K562 (cell line): ENCODE measurements around the gene NME2. TPM values are rescaled to one million over a fixed set of nuclear protein-coding genes. Genes with fewer than 3 reads are reported as not detected.
A peak's percentile ranks its signal among the peaks of the same experiment; 100 is the strongest.

ENCODE experiments used
- BRD9 ChIP-seq: fragments of 450-650 bp; IDR thresholded peaks from 2 replicates; pipeline ENCODE4 v1.6.1; 2018; ENCODE audit warnings: low read depth; ENCODE audit not compliant: partially characterized antibody
- CHD1 ChIP-seq: fragments of 200-600 bp; sonication (generic); IDR thresholded peaks from one replicate; pipeline ENCODE4 v1.6.1; 2012; ENCODE audit warnings: mild to moderate bottlenecking, moderate library complexity, low read length, inconsistent platforms
- CREB1 ChIP-seq, 2 experiments: sonication (generic) in 1 of 2; formaldehyde crosslinking in 1 of 2; IDR thresholded peaks; 2 replicates each; pipeline versions ENCODE4 v1.6.1 to v1.8.0; 2012 to 2022; ENCODE audit warnings: inconsistent platforms in 1 of 2, mild to moderate bottlenecking in 1 of 2, missing genetic modification reagents in 1 of 2, moderate library complexity in 1 of 2
- CREB3L1 ChIP-seq: fragments of 450-650 bp; IDR thresholded peaks from 2 replicates; pipeline ENCODE4 v1.6.1; 2014; ENCODE audit warnings: low read depth, mild to moderate bottlenecking, moderate library complexity, borderline replicate concordance
- ETS1 ChIP-seq: conservative IDR thresholded peaks from 2 replicates; pipeline ENCODE4 v1.6.1; 2011; ENCODE audit warnings: low read depth, mild to moderate bottlenecking, low read length; ENCODE audit not compliant: control insufficient read depth
- GABPA ChIP-seq: fragments of 200-800 bp; sonication (Bioruptor generic); conservative IDR thresholded peaks from 2 replicates; pipeline ENCODE4 v1.6.1; 2016; ENCODE audit warnings: low read depth, missing genetic modification characterization, missing compliant biosample characterization
- MAFK ChIP-seq: IDR thresholded peaks from 2 replicates; pipeline ENCODE4 v1.6.1; 2011; ENCODE audit warnings: low read length, improper control_type of control experiment
- MECOM ChIP-seq: fragments of 250-450 bp; sonication (Bioruptor Pico); IDR thresholded peaks from 2 replicates; pipeline ENCODE4 v1.8.0; 2022; ENCODE audit warnings: inconsistent platforms
- OTX1 ChIP-seq: fragments of 450-650 bp; formaldehyde crosslinking; IDR thresholded peaks from 2 replicates; pipeline ENCODE4 v1.4.0; 2022; ENCODE audit warnings: mild to moderate bottlenecking
- RHOXF2B ChIP-seq: fragments of 250-450 bp; sonication (Bioruptor Pico); conservative IDR thresholded peaks from 2 replicates; pipeline ENCODE4 v1.5.1; 2021
- SAP30 ChIP-seq: fragments of 200-600 bp; sonication (generic); IDR thresholded peaks from 2 replicates; pipeline ENCODE4 v1.6.1; 2012; ENCODE audit warnings: borderline replicate concordance, low read depth, mild to moderate bottlenecking, moderate library complexity, low read length, control low read depth, inconsistent platforms; ENCODE audit not compliant: insufficient read depth, poor library complexity, severe bottlenecking
- SIN3A ChIP-seq, 2 experiments: fragments of 150-350 bp in 1 of 2; IDR thresholded peaks; 2 replicates each; pipeline ENCODE4 v1.6.1; 2011 to 2016; ENCODE audit warnings: borderline replicate concordance in 2 of 2, low read depth in 2 of 2, low read length in 2 of 2, mild to moderate bottlenecking in 2 of 2, moderate library complexity in 2 of 2; ENCODE audit not compliant: control insufficient read depth in 1 of 2
- SIN3B ChIP-seq: fragments of 450-650 bp; IDR thresholded peaks from 2 replicates; pipeline ENCODE4 v1.6.1; 2017; ENCODE audit warnings: low read depth, mild to moderate bottlenecking, moderate library complexity
- SMARCC2 ChIP-seq: fragments of 450-650 bp; IDR thresholded peaks from 2 replicates; pipeline ENCODE4 v1.6.1; 2017; ENCODE audit warnings: antibody characterized with exemption, moderate library complexity, mild to moderate bottlenecking, low read depth
- SNIP1 ChIP-seq: fragments of 450-650 bp; IDR thresholded peaks from 2 replicates; pipeline ENCODE4 v1.7.1; 2017; ENCODE audit warnings: low read depth, mild to moderate bottlenecking
- TEAD1 ChIP-seq, 2 experiments: fragments of 450-650 bp in 1 of 2; sonication (generic) in 1 of 2; formaldehyde crosslinking; IDR thresholded peaks; 2 replicates each; pipeline versions ENCODE4 v1.4.0 to v1.8.0; 2020 to 2022; ENCODE audit warnings: mild to moderate bottlenecking in 2 of 2, missing genetic modification reagents in 1 of 2
- TFAM ChIP-seq: fragments of 250-450 bp; sonication (Bioruptor Pico); conservative IDR thresholded peaks from 2 replicates; pipeline ENCODE4 v1.5.0; 2021; ENCODE audit warnings: mild to moderate bottlenecking, moderate library complexity
- THRAP3 ChIP-seq: fragments of 450-650 bp; IDR thresholded peaks from 2 replicates; pipeline ENCODE4 v1.6.1; 2016; ENCODE audit warnings: mild to moderate bottlenecking, inconsistent platforms, borderline replicate concordance
- ZNF436 ChIP-seq: fragments of 250-450, 450-650 bp; sonication (Bioruptor Pico); formaldehyde crosslinking; IDR thresholded peaks from 2 replicates; pipeline ENCODE4 v1.7.0; 2020; ENCODE audit warnings: mild to moderate bottlenecking
- polyA plus RNA-seq, 8 experiments: library from polyadenylated mRNA; depleted of rRNA in 4 of 8; stranded (reverse) in 5 of 8; unstranded in 3 of 8; fragments of >200 nt; fragmentation: Nextera tagmentation in 2 of 8; fragmentation: Illumina TruSeq in 1 of 8; extraction: Ambion mirVana in 2 of 8; extraction: Trizol in 1 of 8; gene quantifications; 2 replicates each; pipeline versions ENCODE4 v1.2.1 to v1.2.3, GENCODE V29; 2011 to 2014; ENCODE audit warnings: inconsistent platforms in 1 of 8, missing spikeins in 1 of 8
- total RNA-seq, 7 experiments: library from RNA; depleted of rRNA in 6 of 7; stranded (reverse); fragments of >200 nt in 6 of 7; fragmentation: Illumina TruSeq in 2 of 7; extraction: Trizol in 2 of 7; gene quantifications; 2 replicates each; pipeline versions ENCODE4 v1.2.1 to v1.2.3, GENCODE V29; 2011 to 2021; ENCODE audit warnings: low replicate concordance in 1 of 7
- TF ChIP-seq, protein P1 (sequence below), 2 experiments: fragments of 200-800 bp in 1 of 2; sonication (Bioruptor generic) in 1 of 2; sonication (generic) in 1 of 2; formaldehyde crosslinking in 1 of 2; IDR thresholded peaks in 1 of 2; conservative IDR thresholded peaks in 1 of 2; 2 replicates each; pipeline versions ENCODE4 v1.5.0 to v1.6.1; 2016 to 2020; ENCODE audit warnings: missing compliant biosample characterization in 1 of 2, missing genetic modification characterization in 1 of 2, missing genetic modification reagents in 1 of 2

NME2 gene
- total and polyA plus RNA-seq, 9 of the 15 experiments (the other 6 are each of a cell fraction or from before 2014, with no cell fraction given), result 684 to 1,202 (median 924) TPM

DNA sequence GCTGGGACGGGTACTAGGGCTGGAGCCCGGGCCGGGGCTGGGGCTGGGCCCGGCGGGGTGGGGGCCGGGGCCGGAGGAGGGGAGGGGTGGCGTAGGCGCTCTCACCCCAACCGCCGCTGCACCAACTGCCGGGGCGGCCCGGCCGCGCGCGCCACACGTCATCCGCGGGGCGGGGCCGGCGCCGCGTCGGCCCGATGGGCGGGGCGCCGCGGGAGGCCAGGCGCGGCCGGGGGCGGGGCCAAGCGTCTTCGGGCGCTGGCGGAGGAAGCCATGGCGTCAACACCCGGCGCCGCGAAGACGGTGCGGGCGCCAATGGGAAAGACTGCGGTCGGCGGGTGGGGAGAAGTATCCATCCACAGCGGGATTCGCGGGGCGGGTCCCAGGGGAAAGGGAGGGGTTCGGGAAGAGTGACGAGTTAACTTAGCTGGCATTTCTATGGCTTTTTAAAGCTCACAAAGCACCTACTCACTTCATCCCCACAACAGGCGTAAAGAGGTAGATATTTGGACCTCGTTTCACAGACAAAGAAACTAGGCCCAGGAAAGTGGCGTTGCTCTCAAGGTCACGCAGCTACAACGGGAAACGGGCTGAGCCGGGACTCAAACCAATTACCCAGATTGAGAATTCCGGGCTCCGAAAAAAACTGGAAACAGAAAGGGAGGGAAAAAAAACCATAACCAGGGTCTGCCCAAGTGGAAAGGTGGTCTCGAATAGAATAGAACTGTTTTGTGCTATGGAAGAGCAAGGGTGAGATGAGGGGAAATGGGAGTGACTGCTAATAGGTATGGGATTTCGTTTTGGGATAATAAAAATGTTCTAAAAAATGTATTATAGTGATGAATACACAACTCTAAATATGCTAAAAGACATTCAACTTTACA lies 45.2 kb upstream of the NME2 start, which contains the start of gene SPAG9 (continued):
- TF ChIP-seq CREB3L1 (no peak), SMARCC2 (no peak), SIN3A (IDR thresholded peaks at IDR 0.05; ENCODE audit: borderline replicate concordance in 2 of 2, control insufficient read depth in 1 of 2, low read depth in 2 of 2, low read length in 2 of 2) (peak; percentile 18 to 31; a peak in 1 of 4 replicates), RHOXF2B (CRISPR knock-in tag) (no peak), SIN3B (0 out of 2 replicates have a peak, but pooled peaks have one; percentile 41), OTX1 (CRISPR knock-in tag) (peak; percentile 55; the same call in 1 of the 2 replicates), MECOM (CRISPR knock-in tag) (no peak), SNIP1 (peak; percentile 40; the same call in 1 of the 2 replicates), TFAM (no peak), CREB1 (IDR thresholded peaks at IDR 0.05) (peak; percentile 96), CREB1 (CRISPR knock-in tag; IDR thresholded peaks at IDR 0.05) (peak; percentile 87), CHD1 (peak; percentile 84), GABPA (tag) (peak; percentile 50; the same call in 1 of the 2 replicates), SAP30 (peak; percentile 35), TEAD1 (CRISPR knock-in tag; IDR thresholded peaks at IDR 0.05) (no peak), ETS1 (peak; percentile 62; the same call in 1 of the 2 replicates), THRAP3 (peak; percentile 66; the same call in 1 of the 2 replicates), ZNF436 (CRISPR knock-in tag) (no peak), MAFK (peak; percentile 18; the same call in 1 of the 2 replicates), BRD9 (peak; percentile 90)
- TF ChIP-seq, protein P1, sequence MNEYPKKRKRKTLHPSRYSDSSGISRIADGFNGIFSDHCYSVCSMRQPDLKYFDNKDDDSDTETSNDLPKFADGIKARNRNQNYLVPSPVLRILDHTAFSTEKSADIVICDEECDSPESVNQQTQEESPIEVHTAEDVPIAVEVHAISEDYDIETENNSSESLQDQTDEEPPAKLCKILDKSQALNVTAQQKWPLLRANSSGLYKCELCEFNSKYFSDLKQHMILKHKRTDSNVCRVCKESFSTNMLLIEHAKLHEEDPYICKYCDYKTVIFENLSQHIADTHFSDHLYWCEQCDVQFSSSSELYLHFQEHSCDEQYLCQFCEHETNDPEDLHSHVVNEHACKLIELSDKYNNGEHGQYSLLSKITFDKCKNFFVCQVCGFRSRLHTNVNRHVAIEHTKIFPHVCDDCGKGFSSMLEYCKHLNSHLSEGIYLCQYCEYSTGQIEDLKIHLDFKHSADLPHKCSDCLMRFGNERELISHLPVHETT (CRISPR knock-in tag; conservative IDR thresholded peaks at IDR 0.05 in 1 of 2, IDR thresholded peaks at IDR 0.05 in 1 of 2), result peak in 1 of 2 experiments; percentile 70; a peak in 2 of 4 replicates
